GM12878 (cell line): ENCODE measurements around the gene NFE2L2. TPM values are rescaled to one million over a fixed set of nuclear protein-coding genes. Genes with fewer than 3 reads are reported as not detected.

ENCODE experiments used
- ASH2L ChIP-seq: fragments of 300-600, 200-600 bp; sonication (generic); IDR thresholded peaks from 2 replicates; pipeline ENCODE4 v1.6.1; 2017; ENCODE audit warnings: low read depth, mild to moderate bottlenecking, borderline replicate concordance
- EP300 ChIP-seq, 2 experiments: fragments of 150-350 bp in 1 of 2; IDR thresholded peaks; 2 replicates each; pipeline ENCODE4 v1.6.1; 2011 to 2012; ENCODE audit warnings: low read depth in 2 of 2, low read length in 2 of 2, borderline replicate concordance in 1 of 2, improper control_type of control experiment in 1 of 2, inconsistent platforms in 1 of 2; ENCODE audit not compliant: control insufficient read depth in 1 of 2
- ESRRA ChIP-seq: IDR thresholded peaks from 2 replicates; pipeline ENCODE4 v1.6.1; 2012; ENCODE audit warnings: mild to moderate bottlenecking, low read length, improper control_type of control experiment
- HDAC6 ChIP-seq: fragments of 200-600 bp; sonication (generic); IDR thresholded peaks from one replicate; pipeline ENCODE4 v1.8.0; 2017; ENCODE audit warnings: antibody characterized with exemption; ENCODE audit not compliant: unreplicated experiment
- IRF4 ChIP-seq: IDR thresholded peaks from 2 replicates; pipeline ENCODE4 v1.6.1; 2011; ENCODE audit warnings: low read depth, low read length
- MEF2A ChIP-seq: IDR thresholded peaks from 2 replicates; pipeline ENCODE4 v1.6.1; 2011; ENCODE audit warnings: low read depth, mild to moderate bottlenecking, low read length, moderate library complexity; ENCODE audit not compliant: insufficient read depth
- MTA2 ChIP-seq: fragments of 450-650 bp; IDR thresholded peaks from 2 replicates; pipeline ENCODE4 v1.6.1; 2016; ENCODE audit warnings: low read depth, mild to moderate bottlenecking, moderate library complexity
- MTA3 ChIP-seq: IDR thresholded peaks from 2 replicates; pipeline ENCODE4 v1.6.1; 2012; ENCODE audit warnings: low read length, inconsistent platforms, borderline replicate concordance
- MXI1 ChIP-seq: fragments of 150-350 bp; IDR thresholded peaks from 2 replicates; pipeline ENCODE4 v1.6.1; 2011; ENCODE audit warnings: low read depth, mild to moderate bottlenecking, inconsistent platforms, low read length, improper control_type of control experiment
- PAX8 ChIP-seq: fragments of 450-650 bp; IDR thresholded peaks from 2 replicates; pipeline ENCODE4 v1.6.1; 2017; ENCODE audit warnings: mild to moderate bottlenecking, moderate library complexity
- SIX5 ChIP-seq: IDR thresholded peaks from 2 replicates; pipeline ENCODE4 v1.6.1; 2011; ENCODE audit warnings: mild to moderate bottlenecking, low read depth, low read length, moderate library complexity; ENCODE audit not compliant: severe bottlenecking
- SP1 ChIP-seq: IDR thresholded peaks from one replicate; pipeline ENCODE4 v1.6.1; 2011; ENCODE audit warnings: low read depth, low read length
- SREBF1 ChIP-seq: IDR thresholded peaks from 2 replicates; pipeline ENCODE4 v1.6.1; 2012; ENCODE audit warnings: mild to moderate bottlenecking, low read length
- polyA plus RNA-seq, 11 experiments: library from polyadenylated mRNA; depleted of rRNA in 4 of 11; unstranded in 6 of 11; stranded (reverse) in 5 of 11; fragments of >200 nt; fragmentation: Nextera tagmentation in 4 of 11; fragmentation: Illumina TruSeq in 1 of 11; extraction: Ambion mirVana in 4 of 11; extraction: Trizol in 1 of 11; gene quantifications; 1 replicate in 1 of 11; 2 replicates in 10 of 11; pipeline versions ENCODE4 v1.2.1 to v1.2.3, GENCODE V29; 2011 to 2016; ENCODE audit warnings: inconsistent platforms in 2 of 11, missing spikeins in 2 of 11, low read depth in 1 of 11
- total RNA-seq, 4 experiments: library from RNA; depleted of rRNA in 3 of 4; stranded (reverse); fragments of >200 nt in 3 of 4; fragmentation: Illumina TruSeq in 1 of 4; extraction: Trizol in 1 of 4; gene quantifications; 2 replicates each; pipeline versions ENCODE4 v1.2.1 to v1.2.3, GENCODE V29; 2013 to 2021
- TF ChIP-seq, protein P1 (sequence below): IDR thresholded peaks from 2 replicates; pipeline ENCODE4 v1.6.1; 2011; ENCODE audit warnings: mild to moderate bottlenecking, low read depth, low read length, moderate library complexity; ENCODE audit not compliant: insufficient replicate concordance
- TF ChIP-seq, protein P2 (sequence below): fragments of 450-650 bp; IDR thresholded peaks from 2 replicates; pipeline ENCODE4 v1.6.1; 2016; ENCODE audit warnings: mild to moderate bottlenecking
- TF ChIP-seq, protein P3 (sequence below): fragments of 150-350 bp; IDR thresholded peaks from 2 replicates; pipeline ENCODE4 v1.6.1; 2014; ENCODE audit warnings: mild to moderate bottlenecking, low read depth, low read length
- TF ChIP-seq, protein P4 (sequence below): fragments of 150-350 bp; IDR thresholded peaks from 2 replicates; pipeline ENCODE4 v1.6.1; 2016; ENCODE audit warnings: low read depth, low read length
- TF ChIP-seq, protein P5 (sequence below): IDR thresholded peaks from 2 replicates; pipeline ENCODE4 v1.6.1; 2011; ENCODE audit warnings: borderline replicate concordance, low read depth, mild to moderate bottlenecking, moderate library complexity, low read length; ENCODE audit not compliant: insufficient read depth, poor library complexity, severe bottlenecking
- TF ChIP-seq, protein P6 (sequence below): IDR thresholded peaks from 2 replicates; pipeline ENCODE4 v1.6.1; 2012; ENCODE audit warnings: low read depth, low read length, improper control_type of control experiment
- TF ChIP-seq, protein P7 (sequence below): IDR thresholded peaks from 2 replicates; pipeline ENCODE4 v1.6.1; 2012; ENCODE audit warnings: low read depth, low read length, improper control_type of control experiment

The NFE2L2 gene
- total and polyA plus RNA-seq, 10 of the 15 experiments (the other 5 are each of a cell fraction or from before 2014, with no cell fraction given), result 18.4 to 69.8 (median 37.1) TPM

DNA sequence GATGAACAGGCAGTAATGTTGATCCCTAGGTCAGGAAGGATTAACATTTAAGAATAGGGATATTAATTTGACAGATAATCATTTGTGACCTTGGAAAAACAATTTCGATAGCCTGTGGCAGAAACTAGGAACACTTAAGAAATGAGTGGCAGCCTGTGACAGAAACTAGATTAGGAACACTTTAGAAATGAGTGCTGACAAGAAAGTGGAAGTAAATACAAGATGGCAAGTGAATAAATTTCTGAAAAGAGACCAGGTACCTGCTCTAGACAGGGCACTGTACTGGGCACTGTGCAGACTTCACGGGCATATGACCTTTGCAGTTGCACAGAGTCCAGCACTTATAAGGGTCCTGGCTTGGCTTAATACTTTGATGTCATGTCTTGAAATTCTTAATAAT lies 57.4 kb downstream of the NFE2L2 start (continued):
- TF ChIP-seq, protein P1, sequence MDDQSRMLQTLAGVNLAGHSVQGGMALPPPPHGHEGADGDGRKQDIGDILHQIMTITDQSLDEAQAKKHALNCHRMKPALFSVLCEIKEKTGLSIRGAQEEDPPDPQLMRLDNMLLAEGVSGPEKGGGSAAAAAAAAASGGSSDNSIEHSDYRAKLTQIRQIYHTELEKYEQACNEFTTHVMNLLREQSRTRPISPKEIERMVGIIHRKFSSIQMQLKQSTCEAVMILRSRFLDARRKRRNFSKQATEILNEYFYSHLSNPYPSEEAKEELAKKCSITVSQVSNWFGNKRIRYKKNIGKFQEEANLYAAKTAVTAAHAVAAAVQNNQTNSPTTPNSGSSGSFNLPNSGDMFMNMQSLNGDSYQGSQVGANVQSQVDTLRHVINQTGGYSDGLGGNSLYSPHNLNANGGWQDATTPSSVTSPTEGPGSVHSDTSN, result peak; percentile 54
- peak; percentile 89 for TF ChIP-seq IRF4
- TF ChIP-seq, protein P2, sequence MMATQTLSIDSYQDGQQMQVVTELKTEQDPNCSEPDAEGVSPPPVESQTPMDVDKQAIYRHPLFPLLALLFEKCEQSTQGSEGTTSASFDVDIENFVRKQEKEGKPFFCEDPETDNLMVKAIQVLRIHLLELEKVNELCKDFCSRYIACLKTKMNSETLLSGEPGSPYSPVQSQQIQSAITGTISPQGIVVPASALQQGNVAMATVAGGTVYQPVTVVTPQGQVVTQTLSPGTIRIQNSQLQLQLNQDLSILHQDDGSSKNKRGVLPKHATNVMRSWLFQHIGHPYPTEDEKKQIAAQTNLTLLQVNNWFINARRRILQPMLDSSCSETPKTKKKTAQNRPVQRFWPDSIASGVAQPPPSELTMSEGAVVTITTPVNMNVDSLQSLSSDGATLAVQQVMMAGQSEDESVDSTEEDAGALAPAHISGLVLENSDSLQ, result peak; percentile 93
- peak; percentile 74 for TF ChIP-seq MTA2
- TF ChIP-seq SREBF1, result no peak
- TF ChIP-seq, protein P3, sequence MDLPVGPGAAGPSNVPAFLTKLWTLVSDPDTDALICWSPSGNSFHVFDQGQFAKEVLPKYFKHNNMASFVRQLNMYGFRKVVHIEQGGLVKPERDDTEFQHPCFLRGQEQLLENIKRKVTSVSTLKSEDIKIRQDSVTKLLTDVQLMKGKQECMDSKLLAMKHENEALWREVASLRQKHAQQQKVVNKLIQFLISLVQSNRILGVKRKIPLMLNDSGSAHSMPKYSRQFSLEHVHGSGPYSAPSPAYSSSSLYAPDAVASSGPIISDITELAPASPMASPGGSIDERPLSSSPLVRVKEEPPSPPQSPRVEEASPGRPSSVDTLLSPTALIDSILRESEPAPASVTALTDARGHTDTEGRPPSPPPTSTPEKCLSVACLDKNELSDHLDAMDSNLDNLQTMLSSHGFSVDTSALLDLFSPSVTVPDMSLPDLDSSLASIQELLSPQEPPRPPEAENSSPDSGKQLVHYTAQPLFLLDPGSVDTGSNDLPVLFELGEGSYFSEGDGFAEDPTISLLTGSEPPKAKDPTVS, result no peak
- no peak for TF ChIP-seq MXI1
- TF ChIP-seq ASH2L, result no peak
- TF ChIP-seq EP300 (IDR thresholded peaks at IDR 0.05; ENCODE audit: borderline replicate concordance in 1 of 2, control insufficient read depth in 1 of 2, low read depth in 2 of 2, low read length in 2 of 2), result peak; percentile 63 to 75; a peak in 3 of 4 replicates
- no peak for TF ChIP-seq PAX8
- no peak for TF ChIP-seq HDAC6
- no peak for TF ChIP-seq SP1
- TF ChIP-seq, protein P4, sequence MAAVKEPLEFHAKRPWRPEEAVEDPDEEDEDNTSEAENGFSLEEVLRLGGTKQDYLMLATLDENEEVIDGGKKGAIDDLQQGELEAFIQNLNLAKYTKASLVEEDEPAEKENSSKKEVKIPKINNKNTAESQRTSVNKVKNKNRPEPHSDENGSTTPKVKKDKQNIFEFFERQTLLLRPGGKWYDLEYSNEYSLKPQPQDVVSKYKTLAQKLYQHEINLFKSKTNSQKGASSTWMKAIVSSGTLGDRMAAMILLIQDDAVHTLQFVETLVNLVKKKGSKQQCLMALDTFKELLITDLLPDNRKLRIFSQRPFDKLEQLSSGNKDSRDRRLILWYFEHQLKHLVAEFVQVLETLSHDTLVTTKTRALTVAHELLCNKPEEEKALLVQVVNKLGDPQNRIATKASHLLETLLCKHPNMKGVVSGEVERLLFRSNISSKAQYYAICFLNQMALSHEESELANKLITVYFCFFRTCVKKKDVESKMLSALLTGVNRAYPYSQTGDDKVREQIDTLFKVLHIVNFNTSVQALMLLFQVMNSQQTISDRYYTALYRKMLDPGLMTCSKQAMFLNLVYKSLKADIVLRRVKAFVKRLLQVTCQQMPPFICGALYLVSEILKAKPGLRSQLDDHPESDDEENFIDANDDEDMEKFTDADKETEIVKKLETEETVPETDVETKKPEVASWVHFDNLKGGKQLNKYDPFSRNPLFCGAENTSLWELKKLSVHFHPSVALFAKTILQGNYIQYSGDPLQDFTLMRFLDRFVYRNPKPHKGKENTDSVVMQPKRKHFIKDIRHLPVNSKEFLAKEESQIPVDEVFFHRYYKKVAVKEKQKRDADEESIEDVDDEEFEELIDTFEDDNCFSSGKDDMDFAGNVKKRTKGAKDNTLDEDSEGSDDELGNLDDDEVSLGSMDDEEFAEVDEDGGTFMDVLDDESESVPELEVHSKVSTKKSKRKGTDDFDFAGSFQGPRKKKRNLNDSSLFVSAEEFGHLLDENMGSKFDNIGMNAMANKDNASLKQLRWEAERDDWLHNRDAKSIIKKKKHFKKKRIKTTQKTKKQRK, result no peak
- TF ChIP-seq, protein P5, sequence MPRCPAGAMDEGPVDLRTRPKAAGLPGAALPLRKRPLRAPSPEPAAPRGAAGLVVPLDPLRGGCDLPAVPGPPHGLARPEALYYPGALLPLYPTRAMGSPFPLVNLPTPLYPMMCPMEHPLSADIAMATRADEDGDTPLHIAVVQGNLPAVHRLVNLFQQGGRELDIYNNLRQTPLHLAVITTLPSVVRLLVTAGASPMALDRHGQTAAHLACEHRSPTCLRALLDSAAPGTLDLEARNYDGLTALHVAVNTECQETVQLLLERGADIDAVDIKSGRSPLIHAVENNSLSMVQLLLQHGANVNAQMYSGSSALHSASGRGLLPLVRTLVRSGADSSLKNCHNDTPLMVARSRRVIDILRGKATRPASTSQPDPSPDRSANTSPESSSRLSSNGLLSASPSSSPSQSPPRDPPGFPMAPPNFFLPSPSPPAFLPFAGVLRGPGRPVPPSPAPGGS, result no peak
- TF ChIP-seq, protein P6, sequence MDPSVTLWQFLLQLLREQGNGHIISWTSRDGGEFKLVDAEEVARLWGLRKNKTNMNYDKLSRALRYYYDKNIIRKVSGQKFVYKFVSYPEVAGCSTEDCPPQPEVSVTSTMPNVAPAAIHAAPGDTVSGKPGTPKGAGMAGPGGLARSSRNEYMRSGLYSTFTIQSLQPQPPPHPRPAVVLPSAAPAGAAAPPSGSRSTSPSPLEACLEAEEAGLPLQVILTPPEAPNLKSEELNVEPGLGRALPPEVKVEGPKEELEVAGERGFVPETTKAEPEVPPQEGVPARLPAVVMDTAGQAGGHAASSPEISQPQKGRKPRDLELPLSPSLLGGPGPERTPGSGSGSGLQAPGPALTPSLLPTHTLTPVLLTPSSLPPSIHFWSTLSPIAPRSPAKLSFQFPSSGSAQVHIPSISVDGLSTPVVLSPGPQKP, result no peak
- no peak for TF ChIP-seq MTA3
- 0 out of 2 replicates have a peak, but pooled peaks have one; percentile 21 for TF ChIP-seq MEF2A
- TF ChIP-seq, protein P7, sequence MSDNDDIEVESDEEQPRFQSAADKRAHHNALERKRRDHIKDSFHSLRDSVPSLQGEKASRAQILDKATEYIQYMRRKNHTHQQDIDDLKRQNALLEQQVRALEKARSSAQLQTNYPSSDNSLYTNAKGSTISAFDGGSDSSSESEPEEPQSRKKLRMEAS, result no peak
- TF ChIP-seq SIX5, result no peak
- TF ChIP-seq ESRRA, result no peak
